ENCODE results near the gene UBE2L5.
A peak's percentile ranks its signal among the peaks of the same experiment; 100 is the strongest.

The UBE2L5 gene

DNA sequence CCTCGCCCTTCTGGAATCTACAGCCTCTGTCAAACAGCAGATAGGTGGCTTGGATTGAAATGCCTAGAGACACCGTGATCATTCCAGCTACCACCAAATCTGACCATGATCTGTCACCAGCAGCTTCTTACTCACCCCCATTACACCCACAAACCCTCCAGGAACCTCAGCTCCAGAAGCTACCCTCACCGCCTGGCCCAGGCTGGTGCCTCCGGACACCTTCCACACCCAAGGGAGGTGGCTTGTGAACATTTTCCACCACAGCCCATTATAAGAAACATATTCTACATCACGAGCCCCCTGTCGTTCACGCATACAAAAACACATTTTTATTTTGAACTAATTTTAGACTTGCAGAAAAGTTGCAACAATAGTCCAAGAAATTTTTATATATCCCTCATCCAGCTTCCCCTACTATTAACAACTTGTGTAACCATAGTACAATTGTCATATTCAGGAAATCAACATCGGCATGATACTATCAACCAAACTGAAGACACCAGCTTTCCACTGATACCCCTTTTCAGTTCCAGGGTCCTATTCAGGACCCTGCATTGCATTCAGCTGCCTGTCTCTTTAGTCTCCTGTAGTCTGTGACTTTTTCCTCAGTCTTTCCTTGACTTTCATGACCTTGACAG, 15.4 kb upstream of the UBE2L5 start:
- no peak for DNase-seq

GRCh38 chr13:30408319-30409101, 13.8 kb upstream of the UBE2L5 start:
- DNase-seq: peak; percentile 67

GRCh38 chr13:30409886-30410704, 12.2 kb upstream of the UBE2L5 start:
- DNase-seq: no peak

- DNase-seq: no peak
Measured at GRCh38 chr13:30410705-30411125, 11.6 kb upstream of the UBE2L5 start.

- DNase-seq: no peak
Measured at GRCh38 chr13:30412346-30412745, 9.9 kb upstream of the UBE2L5 start.

DNA sequence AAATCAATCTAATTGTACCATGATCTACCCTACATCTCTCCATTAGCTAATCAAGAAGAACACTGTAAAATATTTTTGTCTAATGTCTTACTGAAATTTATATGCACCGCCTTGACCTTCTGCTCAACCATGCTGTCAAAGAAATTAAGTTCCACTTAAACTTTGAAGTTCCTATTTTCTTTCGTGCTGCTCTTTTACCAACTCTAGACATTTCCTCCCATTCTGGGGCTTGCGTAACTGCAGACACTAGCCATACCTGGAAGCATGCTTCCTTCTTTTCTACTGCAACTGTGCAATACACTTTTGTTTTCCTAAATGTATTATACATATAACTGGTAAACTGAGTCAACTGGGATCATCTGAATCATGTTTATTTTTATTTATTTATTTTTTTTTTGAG, 8.5 kb upstream of the UBE2L5 start:
- no peak for DNase-seq

DNA sequence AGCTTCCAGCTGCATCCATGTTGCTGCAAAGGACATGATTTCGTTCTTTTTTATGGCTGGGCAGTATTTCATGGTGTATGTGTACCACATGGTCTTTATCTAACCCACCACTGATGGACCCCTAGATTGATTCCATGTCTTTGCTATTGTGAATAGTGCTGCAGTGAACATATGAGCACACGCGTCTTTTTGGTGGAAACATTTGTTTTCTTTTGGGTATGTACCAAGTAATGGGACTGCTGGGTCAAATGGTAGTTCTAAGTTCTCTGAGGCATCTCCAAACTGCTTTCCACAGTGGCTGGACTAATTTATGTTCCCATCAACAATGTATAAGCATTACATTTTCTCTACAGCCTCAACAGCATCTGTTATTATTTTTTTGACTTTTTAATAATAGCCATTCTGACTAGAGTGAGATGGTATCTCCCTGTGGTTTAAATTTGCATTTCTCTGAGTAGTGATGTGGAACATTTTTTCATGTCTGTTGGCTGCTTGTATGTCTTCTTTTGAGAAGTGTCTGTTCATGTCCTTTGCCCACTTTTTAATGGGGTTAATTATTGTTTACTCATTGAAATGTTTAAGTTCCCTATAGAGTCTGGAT, 6.8 kb upstream of the UBE2L5 start:
- DNase-seq: no peak

DNA sequence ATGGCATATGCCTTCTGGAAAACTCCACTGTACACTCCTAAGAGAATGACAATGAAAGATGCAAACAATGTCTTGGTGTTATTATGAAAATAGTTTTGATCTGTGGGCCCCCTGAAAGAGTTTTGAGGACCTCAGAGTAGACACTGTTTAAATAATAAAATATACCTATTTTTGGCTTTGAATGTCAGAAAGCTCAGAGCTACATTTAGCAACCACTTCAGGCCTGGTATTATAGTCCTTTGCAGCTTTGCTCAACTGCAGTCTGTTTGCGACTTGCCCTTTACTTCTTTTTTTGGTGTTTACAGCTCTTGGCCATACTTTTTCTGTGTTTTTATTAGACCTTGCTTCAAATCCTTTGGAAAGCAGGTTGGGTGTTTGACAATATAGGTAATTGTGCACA, 5.8 kb upstream of the UBE2L5 start:
- DNase-seq: no peak

GRCh38 chr13:30418075-30418716, 4.1 kb upstream of the UBE2L5 start:
- no peak for DNase-seq

DNA sequence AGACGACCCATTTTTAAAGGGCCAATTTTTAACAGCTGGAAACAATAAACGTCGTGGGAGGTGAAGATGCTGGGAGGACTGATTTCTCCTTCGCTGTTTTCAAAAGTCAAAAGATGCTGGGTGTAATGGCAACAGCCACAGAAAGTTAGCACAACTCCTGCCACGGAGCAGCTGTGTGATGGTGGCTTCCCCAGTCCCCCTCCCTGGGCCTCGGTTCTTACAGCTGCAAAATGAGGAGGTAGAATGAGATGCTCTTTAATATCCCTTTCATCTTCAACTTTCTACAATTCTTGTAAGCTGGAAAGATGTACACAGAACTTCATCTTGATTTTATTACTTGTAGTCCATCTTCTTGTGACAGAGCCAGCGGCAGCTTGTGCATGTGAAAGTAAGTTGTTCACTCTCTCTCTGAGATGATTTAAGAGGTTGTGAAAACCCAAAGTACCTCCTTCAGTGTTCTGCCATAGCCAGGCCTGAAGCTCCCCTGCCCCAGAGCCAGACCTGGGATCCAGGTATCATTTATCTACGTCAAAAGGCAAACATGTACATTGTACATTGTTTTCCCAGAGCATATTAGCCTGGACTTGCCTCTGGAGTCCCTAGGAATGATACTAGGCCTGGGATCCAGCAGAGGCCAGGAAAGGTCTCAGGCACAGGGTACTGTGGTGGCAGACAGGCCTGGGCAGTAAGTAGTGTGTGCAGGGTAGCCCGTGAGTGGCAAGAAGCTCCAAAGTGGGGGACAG, 3.4 kb upstream of the UBE2L5 start:
- DNase-seq: no peak

- peak; percentile 64 for DNase-seq
Measured at GRCh38 chr13:30421093-30422053, 920 bp upstream of the UBE2L5 start.

DNA sequence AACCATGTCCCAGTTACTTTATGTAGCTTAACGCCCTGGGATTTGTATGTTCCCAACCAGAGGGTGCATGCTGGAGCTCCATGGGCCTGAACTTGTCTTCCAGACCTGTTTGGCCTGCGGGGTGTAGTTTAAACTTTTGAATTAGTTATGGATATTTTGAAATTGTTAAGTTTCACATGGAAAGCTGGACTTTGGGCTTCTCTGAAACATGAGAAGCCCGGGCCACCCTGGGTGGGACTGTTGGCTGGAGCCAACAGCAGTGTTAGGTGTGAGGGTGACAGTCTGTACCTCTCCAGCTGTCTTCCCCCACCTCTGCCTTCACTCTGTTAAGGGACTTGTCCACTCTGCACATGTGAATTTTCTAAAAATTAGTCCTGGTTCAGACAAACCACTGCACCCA, 1.6 kb downstream of the UBE2L5 start:
- no peak for DNase-seq

GRCh38 chr13:30429235-30429634, 6.9 kb downstream of the UBE2L5 start:
- no peak for DNase-seq

- no peak for DNase-seq
Measured at GRCh38 chr13:30429721-30430694, 7.7 kb downstream of the UBE2L5 start.

DNA sequence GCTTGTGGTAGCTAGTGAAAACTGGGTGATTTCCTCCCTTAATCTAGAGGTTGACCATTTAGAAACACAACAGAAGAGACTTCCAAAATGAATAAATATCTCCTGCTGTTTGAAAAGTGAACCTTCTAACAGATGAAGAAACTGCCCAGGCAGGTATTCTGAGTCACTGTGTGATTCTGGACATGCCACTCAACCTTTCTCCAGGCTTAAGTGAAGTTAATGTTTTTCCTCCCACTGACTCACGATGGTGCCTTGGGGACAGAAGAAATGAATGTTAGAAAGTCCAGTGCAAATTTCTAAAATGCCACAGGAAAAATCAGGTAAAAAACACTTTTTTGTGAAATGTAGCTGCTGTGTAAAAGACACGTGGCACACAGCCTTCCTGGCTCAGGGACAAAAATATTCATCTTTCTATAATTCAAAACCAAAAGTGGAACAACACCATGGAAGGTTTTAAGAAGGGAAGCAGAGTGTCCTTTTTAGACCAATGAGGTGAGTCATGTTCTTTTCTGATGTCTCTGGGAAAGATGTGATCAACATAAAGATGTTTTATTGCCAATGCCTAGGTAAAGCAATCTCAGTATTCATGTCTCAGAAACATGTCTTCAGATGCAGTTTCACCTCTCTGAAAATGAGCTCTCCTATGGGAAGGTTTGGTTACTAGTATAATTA, 9.1 kb downstream of the UBE2L5 start:
- no peak for DNase-seq

GRCh38 chr13:30435911-30436451, 13.7 kb downstream of the UBE2L5 start:
- no peak for DNase-seq

- DNase-seq: no peak
Measured at GRCh38 chr13:30437177-30437576, 14.9 kb downstream of the UBE2L5 start.

DNA sequence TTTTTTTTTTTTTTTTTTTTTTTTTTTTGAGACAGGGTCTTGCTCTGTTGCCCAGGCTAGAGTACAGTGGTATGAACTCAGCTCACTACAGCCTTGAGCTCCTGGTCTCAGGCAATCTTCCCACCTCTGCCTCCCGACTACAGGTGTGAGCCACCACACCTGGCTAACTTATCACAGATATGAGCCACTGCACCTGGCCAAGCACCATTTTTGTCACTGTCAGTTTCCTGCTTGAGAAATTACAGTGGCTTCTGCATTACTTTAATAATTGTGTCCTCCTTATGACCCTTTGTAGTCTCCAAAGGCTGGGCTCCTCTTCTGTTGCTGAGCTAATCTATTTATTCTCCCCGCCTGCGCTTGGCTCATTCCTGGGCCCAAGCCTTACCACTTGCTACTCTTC, 16.0 kb downstream of the UBE2L5 start:
- no peak for DNase-seq
